HUES64 (cell line): ENCODE results near the gene CEP85L.

Source experiments
- H3K27ac ChIP-seq: 2 replicates; pipeline ENCODE4 v1.7.0; 2013; ENCODE audit warnings: low read depth, low read length, inconsistent platforms
- H3K27me3 ChIP-seq: 2 replicates; pipeline ENCODE4 v1.6.1; 2013; ENCODE audit warnings: mild to moderate bottlenecking, low read length; ENCODE audit not compliant: insufficient read depth
- H3K36me3 ChIP-seq: 2 replicates; pipeline ENCODE4 v1.6.1; 2013; ENCODE audit warnings: mild to moderate bottlenecking, low read length; ENCODE audit not compliant: insufficient read depth
- H3K4me1 ChIP-seq: 2 replicates; pipeline ENCODE4 v1.6.1; 2013; ENCODE audit warnings: mild to moderate bottlenecking, low read length, moderate library complexity; ENCODE audit not compliant: insufficient read depth
- H3K4me3 ChIP-seq: 2 replicates; pipeline ENCODE4 v1.5.1; 2013; ENCODE audit warnings: mild to moderate bottlenecking, low read length, moderate library complexity
- H3K9ac ChIP-seq: 2 replicates; pipeline ENCODE4 v1.6.1; 2013; ENCODE audit warnings: mild to moderate bottlenecking, low read depth, low read length
- H3K9me3 ChIP-seq: 2 replicates; pipeline ENCODE4 v1.6.1; 2013; ENCODE audit warnings: low read depth, low read length; ENCODE audit not compliant: insufficient read depth
- WGBS: fragments of 150-250, 120-280 bp; methylation state at CpG from one replicate; pipeline ENCODE4 v1.1.7; 2013; ENCODE audit warnings: missing lambda C conversion rate; 5-methylcytosine and 5-hydroxymethylcytosine counted together

CEP85L gene

DNA sequence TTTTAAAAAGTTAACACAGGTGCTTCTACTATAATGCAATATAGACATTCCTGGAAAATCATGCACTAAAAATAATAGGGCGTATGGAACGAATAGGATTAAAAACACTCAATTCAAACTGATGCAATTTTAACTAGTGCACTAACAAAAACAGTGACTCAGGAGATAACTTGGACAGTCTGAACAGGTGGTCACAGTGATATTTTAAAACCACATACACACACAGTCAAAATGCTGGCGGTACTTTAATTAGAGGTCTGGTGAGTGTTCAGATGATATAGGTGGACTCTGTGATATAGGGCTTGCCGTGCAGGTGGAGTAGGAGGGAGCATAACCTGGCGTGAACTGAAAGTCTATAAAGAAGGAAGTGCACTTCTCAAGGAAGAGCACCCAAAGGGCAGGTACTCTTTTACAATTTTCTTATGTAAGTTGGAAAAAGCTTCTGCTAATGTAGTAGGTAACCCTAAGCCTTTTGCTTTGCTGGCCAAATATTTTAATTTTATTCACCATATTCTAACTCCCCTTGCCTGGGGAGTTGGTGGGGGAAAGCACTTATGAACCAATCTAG, 145.2 kb downstream of the CEP85L start:
- Histone ChIP-seq H3K9ac (no peak overlapping the region), H3K4me1 (no peaks in the 10 kb centered on the region), H3K4me3 (no peak overlapping the region), H3K36me3 (no peaks in the 10 kb centered on the region; the same call in 1 of the 2 replicates), H3K27ac (no peak overlapping the region), H3K27me3 (no peaks in the 10 kb centered on the region), H3K9me3 (no peaks in the 10 kb centered on the region)
- WGBS = 97% methylated on average over 5 of the region's 5 CpGs

DNA sequence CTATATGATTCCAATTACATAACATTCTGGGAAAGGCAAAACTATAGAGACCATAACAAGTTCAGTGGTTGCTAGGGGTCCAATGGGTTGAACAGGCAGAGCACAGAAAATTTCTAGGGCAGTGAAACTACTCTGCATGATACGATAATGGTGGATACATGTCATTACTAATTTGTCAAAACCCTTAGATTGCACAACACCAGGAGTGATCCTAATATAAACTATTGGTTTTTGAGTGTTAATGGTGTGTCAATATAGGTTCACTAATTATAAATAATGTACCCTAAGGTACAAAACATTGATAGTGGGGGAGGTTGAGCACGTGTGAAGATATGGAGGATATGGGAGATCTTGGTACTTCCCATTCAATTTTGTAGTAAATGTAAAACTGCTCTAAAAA, 145.7 kb downstream of the CEP85L start:
- 60% methylated on average over 1 of the region's 2 CpGs for WGBS
- no peaks in the 10 kb centered on the region; the same call in 1 of the 2 replicates for H3K36me3 ChIP-seq

DNA sequence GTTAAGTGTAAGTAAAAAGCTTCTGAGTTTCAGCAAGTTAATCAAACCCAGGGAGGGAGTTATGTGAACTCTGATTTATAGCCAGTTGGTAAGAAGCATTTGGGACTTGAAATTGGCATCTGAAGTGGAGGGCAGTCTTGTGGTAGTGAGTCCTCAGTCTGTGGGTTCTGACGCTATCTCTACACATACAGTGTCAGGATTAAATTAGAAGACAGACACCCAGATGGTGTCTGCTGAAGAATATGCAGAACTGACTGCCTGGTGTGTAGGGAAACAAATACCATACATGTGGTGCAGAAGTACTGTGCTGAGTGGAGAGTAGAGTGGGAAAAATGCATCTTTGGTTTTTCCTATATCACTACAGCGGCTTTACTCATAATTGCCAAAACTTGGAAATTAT, 146.8 kb downstream of the CEP85L start:
- Histone ChIP-seq H3K9me3 (peaks cover 1% of the 10 kb centered on the region; the same call in 1 of the 2 replicates), H3K36me3 (no peaks in the 10 kb centered on the region; the same call in 1 of the 2 replicates), H3K4me3 (no peak overlapping the region), H3K27me3 (no peaks in the 10 kb centered on the region), H3K9ac (no peak overlapping the region), H3K27ac (no peak overlapping the region), H3K4me1 (no peaks in the 10 kb centered on the region)
- WGBS = 94% methylated on average over 2 of the region's 2 CpGs

More for the DNA sequence above, 145.7 kb downstream of the CEP85L start:
- Histone ChIP-seq H3K27ac (no peak overlapping the region), H3K9ac (no peak overlapping the region), H3K4me1 (no peaks in the 10 kb centered on the region), H3K27me3 (no peaks in the 10 kb centered on the region), H3K9me3 (no peaks in the 10 kb centered on the region), H3K4me3 (no peak overlapping the region)

DNA sequence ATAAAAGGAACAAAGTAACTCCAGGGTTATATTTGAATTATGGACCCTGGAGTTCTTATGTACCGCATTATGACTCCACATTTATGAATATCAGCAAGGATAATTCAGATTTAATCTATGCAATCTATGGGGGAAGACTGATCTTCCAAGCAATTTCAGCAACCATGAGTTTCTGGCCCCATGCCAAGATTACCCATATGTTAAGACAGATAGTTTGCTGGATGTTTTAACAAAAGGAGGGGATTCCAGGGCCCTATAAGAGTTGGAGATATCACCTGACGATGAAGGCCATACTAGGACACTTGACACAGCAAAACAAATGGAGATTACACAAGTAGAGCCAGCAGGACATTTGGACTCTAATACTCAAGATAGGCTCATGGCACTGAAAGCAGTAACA, 149.2 kb downstream of the CEP85L start:
- H3K27ac ChIP-seq = no peak overlapping the region
- no peak overlapping the region for H3K4me3 ChIP-seq
- no peaks in the 10 kb centered on the region; the same call in 1 of the 2 replicates for H3K36me3 ChIP-seq
- no peaks in the 10 kb centered on the region for H3K4me1 ChIP-seq
- H3K9ac ChIP-seq = no peak overlapping the region
- WGBS = 78% methylated on average over 2 of the region's 2 CpGs
- no peaks in the 10 kb centered on the region for H3K27me3 ChIP-seq
- H3K9me3 ChIP-seq = peaks cover 2% of the 10 kb centered on the region; the same call in 1 of the 2 replicates

DNA sequence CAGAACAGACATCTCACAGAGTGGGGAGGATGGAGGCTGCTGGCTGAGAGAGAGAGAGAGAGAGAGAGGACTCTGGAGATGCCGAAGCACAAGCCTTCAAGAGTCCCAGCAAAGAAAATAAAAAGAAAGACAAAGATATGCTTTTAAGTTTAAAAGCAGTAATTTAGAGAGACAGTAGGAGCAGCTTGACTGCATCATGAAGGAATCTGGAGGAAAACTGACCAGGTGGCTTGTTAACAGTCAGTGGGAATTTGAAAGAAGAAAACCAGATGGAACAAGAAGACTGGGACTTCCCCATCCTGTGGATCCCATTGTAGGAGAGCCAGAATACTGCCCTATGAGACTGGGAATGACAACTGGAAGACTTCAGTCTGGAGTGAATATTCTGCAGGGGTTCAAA, 149.6 kb downstream of the CEP85L start:
- Histone ChIP-seq H3K9ac (no peak overlapping the region), H3K4me1 (no peaks in the 10 kb centered on the region), H3K9me3 (peaks cover 2% of the 10 kb centered on the region; the same call in 1 of the 2 replicates), H3K27ac (no peak overlapping the region), H3K27me3 (no peaks in the 10 kb centered on the region), H3K36me3 (no peaks in the 10 kb centered on the region; the same call in 1 of the 2 replicates), H3K4me3 (no peak overlapping the region)
- 95% methylated on average over 1 of the region's 1 CpG for WGBS

DNA sequence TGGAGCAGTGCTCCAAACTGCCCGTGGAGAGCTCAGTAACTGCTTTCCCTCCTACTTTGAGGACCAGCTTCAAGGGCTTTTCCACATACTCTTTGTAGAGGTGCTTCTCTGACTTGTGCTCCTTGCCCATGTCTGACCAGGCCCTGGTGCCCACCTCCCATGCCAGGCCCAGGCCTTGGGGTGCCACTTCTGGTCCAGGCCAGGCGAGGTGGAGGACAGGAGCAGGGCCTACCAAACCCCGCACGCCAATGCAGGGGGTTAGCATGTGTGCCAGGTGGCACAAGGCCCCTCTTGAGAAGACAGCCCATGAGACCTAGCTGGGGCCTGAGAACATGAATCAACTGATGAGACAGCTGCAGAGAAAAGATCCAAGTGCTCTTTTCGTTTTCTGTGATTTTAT, 150.3 kb downstream of the CEP85L start:
- 95% methylated on average over 5 of the region's 5 CpGs for WGBS

DNA sequence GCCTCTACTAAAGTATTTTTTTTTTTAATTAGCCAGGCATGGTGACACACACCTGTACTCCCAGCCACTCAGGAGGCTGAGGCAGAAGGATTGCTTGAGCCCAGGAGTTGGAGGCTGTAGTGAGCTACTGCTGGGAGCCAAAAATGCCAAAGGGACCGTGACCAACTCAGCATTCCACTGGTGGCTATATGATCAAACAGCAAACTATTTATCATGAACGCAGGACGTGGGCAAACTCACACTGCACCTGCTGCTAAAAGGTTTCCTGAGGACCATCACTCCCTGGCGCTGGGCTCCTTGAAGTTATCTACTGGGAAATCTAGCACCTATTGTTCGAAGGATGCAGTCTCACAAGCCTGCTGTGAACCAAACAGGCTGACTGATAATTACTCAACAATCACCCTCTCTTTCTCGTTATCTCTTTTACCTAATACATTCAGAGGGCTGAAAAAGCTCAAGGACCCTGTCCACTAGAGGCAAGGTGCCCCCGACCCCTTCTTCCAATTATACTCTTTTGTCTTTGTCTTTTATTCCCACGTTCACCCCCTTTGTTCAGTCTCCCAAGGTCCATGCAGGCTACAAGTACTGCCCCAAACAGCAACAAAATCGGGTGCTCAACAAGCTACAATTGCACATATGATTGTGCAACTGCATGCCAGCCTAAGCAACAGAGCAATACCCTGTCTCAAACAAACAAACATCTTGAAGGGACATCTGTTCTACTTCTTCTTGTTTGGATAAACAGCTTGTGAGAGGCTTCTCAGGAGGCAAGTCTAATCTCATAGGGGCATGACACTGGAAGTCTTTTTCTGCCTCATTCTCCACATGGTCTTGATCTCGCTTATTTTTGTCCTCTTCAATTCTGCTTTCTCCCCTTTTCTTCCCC, 151.0 kb downstream of the CEP85L start:
- Histone ChIP-seq H3K36me3 (no peaks in the 10 kb centered on the region; the same call in 1 of the 2 replicates), H3K4me1 (no peaks in the 10 kb centered on the region), H3K27me3 (no peaks in the 10 kb centered on the region), H3K9me3 (peaks cover 2% of the 10 kb centered on the region; the same call in 1 of the 2 replicates), H3K9ac (no peak overlapping the region), H3K27ac (no peak overlapping the region; the same call in 1 of the 2 replicates), H3K4me3 (no peak overlapping the region)
- 90% methylated on average over 10 of the region's 10 CpGs for WGBS

More for the DNA sequence above, 150.3 kb downstream of the CEP85L start:
- H3K9me3 ChIP-seq = peaks cover 2% of the 10 kb centered on the region; the same call in 1 of the 2 replicates
- H3K27ac ChIP-seq = no peak overlapping the region
- H3K4me1 ChIP-seq = no peaks in the 10 kb centered on the region
- H3K4me3 ChIP-seq = no peak overlapping the region
- no peak overlapping the region for H3K9ac ChIP-seq
- H3K27me3 ChIP-seq = no peaks in the 10 kb centered on the region
- no peaks in the 10 kb centered on the region; the same call in 1 of the 2 replicates for H3K36me3 ChIP-seq

DNA sequence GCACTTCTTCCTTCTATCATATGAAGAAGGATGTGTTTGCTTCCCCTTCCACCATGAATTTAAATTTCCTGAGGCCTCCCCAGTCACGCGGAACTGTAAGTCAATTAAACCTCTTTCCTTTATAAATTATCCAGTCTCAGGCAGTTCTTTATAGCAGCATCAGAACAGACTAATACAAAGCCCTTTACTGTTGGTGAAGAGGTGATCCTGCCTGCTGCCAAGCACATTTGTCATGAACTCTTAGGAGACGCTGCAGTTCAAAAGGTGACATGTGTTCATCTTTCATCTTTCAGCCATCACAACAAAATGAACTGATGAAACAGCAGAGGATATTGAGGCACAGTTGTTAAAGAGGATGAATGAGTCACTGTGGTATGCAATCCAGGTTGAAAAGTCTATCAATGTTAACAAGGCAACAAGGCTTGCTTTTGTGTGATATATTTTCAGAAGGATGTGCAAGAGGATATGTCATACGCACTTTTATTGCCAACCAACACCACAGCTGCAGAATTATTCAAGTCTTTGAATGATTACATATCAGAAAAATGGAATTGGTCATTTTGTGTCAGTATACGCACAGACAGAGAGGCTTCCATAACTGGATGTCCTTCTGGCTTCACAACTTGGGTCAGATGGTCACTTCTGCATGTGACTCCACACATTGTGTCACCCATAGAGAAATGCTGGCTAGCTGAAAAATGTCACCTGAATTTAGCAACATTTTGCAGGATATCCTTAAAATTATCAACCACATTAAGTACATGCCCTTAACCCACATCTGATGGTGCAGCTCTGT, 155.7 kb downstream of the CEP85L start:
- Histone ChIP-seq H3K27me3 (no peaks in the 10 kb centered on the region), H3K36me3 (no peaks in the 10 kb centered on the region), H3K9ac (no peak overlapping the region), H3K27ac (no peak overlapping the region), H3K4me3 (no peak overlapping the region), H3K9me3 (peaks cover 2% of the 10 kb centered on the region; the same call in 1 of the 2 replicates), H3K4me1 (no peaks in the 10 kb centered on the region)
- WGBS = 95% methylated on average over 4 of the region's 5 CpGs

DNA sequence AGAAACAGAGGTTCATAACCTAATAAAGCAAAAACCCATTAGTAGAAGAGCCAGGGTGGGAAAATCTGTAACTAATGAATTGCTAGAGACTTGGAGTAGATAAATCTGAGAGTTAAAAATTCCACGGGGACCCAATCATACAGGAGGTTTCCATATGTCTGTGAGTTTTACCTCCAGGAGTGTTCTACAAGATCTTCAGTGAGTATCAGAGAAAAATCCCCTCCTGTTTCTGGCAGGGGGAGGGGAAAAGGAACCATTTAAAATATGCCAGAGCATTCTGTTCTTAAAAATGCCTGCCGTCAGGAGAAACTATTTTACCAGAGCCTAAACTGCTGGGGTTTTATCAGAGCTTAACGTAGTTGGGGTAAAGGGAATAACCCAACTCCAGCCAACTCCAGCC, 157.3 kb downstream of the CEP85L start:
- no peaks in the 10 kb centered on the region for H3K36me3 ChIP-seq
- no peaks in the 10 kb centered on the region for H3K27me3 ChIP-seq
- H3K9ac ChIP-seq = no peak overlapping the region
- 80% methylated on average over 3 of the region's 3 CpGs for WGBS
- H3K4me1 ChIP-seq = no peaks in the 10 kb centered on the region
- H3K9me3 ChIP-seq = no peaks in the 10 kb centered on the region
- no peak overlapping the region for H3K27ac ChIP-seq
- H3K4me3 ChIP-seq = no peak overlapping the region

DNA sequence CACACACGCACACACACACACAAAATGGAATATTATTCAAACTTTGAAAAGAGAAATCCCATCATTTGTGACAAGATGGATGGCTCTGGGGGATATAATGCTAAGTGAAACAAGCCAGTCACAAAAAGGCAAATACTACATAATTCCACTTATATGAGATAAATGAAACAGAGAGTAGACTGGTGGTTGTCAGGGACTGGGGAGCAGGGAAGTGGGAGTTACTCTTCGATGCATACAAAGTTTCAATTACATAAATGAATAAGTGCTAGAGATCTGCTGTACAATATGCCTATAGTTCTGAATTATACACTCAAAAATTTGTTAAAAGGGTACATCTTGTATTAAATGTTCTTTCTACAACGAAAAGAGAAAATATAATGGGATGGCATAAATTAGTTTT, 161.4 kb downstream of the CEP85L start:
- H3K9me3 ChIP-seq = no peaks in the 10 kb centered on the region
- no peaks in the 10 kb centered on the region for H3K4me1 ChIP-seq
- 100% methylated on average over 2 of the region's 3 CpGs for WGBS
- H3K4me3 ChIP-seq = no peak overlapping the region
- no peak overlapping the region for H3K9ac ChIP-seq
- H3K27me3 ChIP-seq = no peaks in the 10 kb centered on the region
- no peak overlapping the region for H3K27ac ChIP-seq
- H3K36me3 ChIP-seq = no peaks in the 10 kb centered on the region

DNA sequence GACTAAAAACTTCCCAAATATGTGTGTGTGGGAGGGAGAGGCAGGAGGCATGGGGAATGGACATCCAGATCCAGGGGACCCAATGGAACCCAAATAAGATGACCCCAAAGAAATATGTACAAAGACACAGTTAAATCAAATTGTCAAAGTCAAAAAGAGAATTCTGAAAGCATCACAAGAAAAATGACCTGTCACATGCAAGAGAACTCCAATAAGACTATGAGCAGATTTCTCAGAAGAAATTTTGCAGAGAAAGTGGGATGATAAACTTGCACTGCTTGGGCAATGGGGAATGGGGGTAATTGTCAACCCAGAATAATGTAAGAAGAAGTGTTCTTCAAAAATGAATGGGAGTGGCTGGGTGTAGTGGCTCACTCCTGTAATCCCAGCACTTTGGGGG, 162.8 kb downstream of the CEP85L start:
- H3K27ac ChIP-seq = no peak overlapping the region
- no peak overlapping the region for H3K4me3 ChIP-seq
- H3K4me1 ChIP-seq = no peaks in the 10 kb centered on the region
- H3K9me3 ChIP-seq = no peaks in the 10 kb centered on the region
- H3K27me3 ChIP-seq = no peaks in the 10 kb centered on the region
- H3K9ac ChIP-seq = no peak overlapping the region
- no peaks in the 10 kb centered on the region for H3K36me3 ChIP-seq
